Gastrocnemius medialis (tissue), 4 donors: ENCODE data around the gene PRMT6.

Experiments used
- CTCF ChIP-seq, 5 experiments: fragments of 450-650 bp in 3 of 5; fragments of 200-600 bp in 2 of 5; sonication (generic) in 2 of 5; IDR thresholded peaks in 4 of 5; conservative IDR thresholded peaks in 1 of 5; 1 replicate in 4 of 5; 2 replicates in 1 of 5; pipeline ENCODE4 v1.5.1; 2016 to 2019; ENCODE audit warnings: antibody characterized with exemption in 5 of 5, mild to moderate bottlenecking in 3 of 5, moderate library complexity in 3 of 5
- POLR2A ChIP-seq, 2 donors: fragments of 450-650 bp; IDR thresholded peaks; one replicate each; pipeline ENCODE4 v1.6.1; 2017; ENCODE audit warnings: antibody characterized with exemption in 2 of 2, mild to moderate bottlenecking in 2 of 2, moderate library complexity in 2 of 2

DNA sequence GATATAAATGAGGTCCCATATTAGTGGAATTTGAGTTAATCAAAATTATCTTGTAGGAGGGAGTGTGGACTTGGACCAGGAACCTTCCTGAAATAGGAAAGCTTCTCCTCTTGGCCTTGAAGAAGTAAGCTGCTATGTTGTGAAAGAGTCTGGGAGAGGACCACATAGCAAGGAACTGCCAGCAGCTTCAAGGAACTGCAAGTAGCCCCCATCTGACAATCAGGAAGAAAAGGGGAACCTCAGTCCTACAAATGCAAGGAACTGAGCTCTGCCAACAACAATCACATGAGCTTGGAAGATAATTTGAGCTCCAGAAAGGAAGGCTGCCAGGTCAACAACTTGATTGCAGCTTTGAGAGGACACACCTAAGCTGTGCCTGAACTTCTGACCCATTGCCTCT is 8.2 kb upstream of the PRMT6 start:
- no peak for TF ChIP-seq CTCF (IDR thresholded peaks at IDR 0.05 in 4 of 5, conservative IDR thresholded peaks at IDR 0.05 in 1 of 5)
- no peak for TF ChIP-seq POLR2A (IDR thresholded peaks at IDR 0.05)
